Measurements from ENCODE around the gene HTRA1.
A peak's percentile ranks its signal among the peaks of the same experiment; 100 is the strongest.

The HTRA1 gene

GRCh38 chr10:122455376-122456079, 5.8 kb upstream of the HTRA1 start:
- Histone ChIP-seq H3K9me3 (ENCODE audit: insufficient read depth, low read depth, low read length) (no peaks in the 10 kb centered on the region), H3K27me3 (ENCODE audit: insufficient read depth, low read length) (peaks cover 27% of the 10 kb centered on the region), H3K4me1 (ENCODE audit: insufficient read depth, low read length) (peaks cover 10% of the 10 kb centered on the region), H3K9ac (ENCODE audit: low read depth, low read length) (no peak overlapping the region), H3K27ac (ENCODE audit: low read depth, low read length) (no peak overlapping the region), H3K4me3 (ENCODE audit: low read length) (no peak overlapping the region), H3K36me3 (ENCODE audit: insufficient read depth, low read length) (no peaks in the 10 kb centered on the region)
- 94% methylated on average over 10 of the region's 11 CpGs for WGBS

GRCh38 chr10:122457934-122458333, 3.4 kb upstream of the HTRA1 start:
- no peak overlapping the region for H3K9ac ChIP-seq (ENCODE audit: low read depth, low read length)
- no peak overlapping the region for H3K4me3 ChIP-seq (ENCODE audit: low read length)
- no peak overlapping the region for H3K27ac ChIP-seq (ENCODE audit: low read depth, low read length)
- H3K9me3 ChIP-seq (ENCODE audit: insufficient read depth, low read depth, low read length): no peaks in the 10 kb centered on the region
- H3K4me1 ChIP-seq (ENCODE audit: insufficient read depth, low read length): peaks cover 10% of the 10 kb centered on the region
- H3K36me3 ChIP-seq (ENCODE audit: insufficient read depth, low read length): no peaks in the 10 kb centered on the region
- peaks cover 50% of the 10 kb centered on the region for H3K27me3 ChIP-seq (ENCODE audit: insufficient read depth, low read length)
- WGBS: 94% methylated on average over 5 of the region's 5 CpGs

DNA sequence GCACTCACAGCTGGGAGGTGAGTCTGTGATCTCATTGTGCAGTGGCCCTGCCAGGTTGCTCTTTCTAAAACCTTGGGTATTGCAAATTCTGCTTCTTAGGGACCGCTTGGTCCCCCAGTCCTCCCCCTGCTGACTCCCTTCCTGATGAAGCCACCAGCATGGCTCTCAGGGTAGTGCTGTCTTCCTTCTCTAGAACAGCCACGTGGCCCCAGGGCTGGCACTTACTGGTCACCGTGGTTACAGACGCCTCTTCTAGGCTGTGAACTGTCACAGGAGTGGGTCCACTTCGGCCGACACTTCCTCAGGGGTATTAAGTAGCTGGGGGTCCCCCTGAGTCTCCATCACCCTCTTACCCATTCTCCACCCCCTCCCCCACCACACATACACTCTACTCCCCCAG, 2.7 kb upstream of the HTRA1 start:
- Histone ChIP-seq H3K4me1 (ENCODE audit: insufficient read depth, low read length) (peaks cover 10% of the 10 kb centered on the region), H3K27me3 (ENCODE audit: insufficient read depth, low read length) (peaks cover 58% of the 10 kb centered on the region), H3K4me3 (ENCODE audit: low read length) (no peak overlapping the region), H3K36me3 (ENCODE audit: insufficient read depth, low read length) (no peaks in the 10 kb centered on the region), H3K9ac (ENCODE audit: low read depth, low read length) (no peak overlapping the region), H3K27ac (ENCODE audit: low read depth, low read length) (no peak overlapping the region), H3K9me3 (ENCODE audit: insufficient read depth, low read depth, low read length) (no peaks in the 10 kb centered on the region)
- 82% methylated on average over 6 of the region's 6 CpGs for WGBS

DNA sequence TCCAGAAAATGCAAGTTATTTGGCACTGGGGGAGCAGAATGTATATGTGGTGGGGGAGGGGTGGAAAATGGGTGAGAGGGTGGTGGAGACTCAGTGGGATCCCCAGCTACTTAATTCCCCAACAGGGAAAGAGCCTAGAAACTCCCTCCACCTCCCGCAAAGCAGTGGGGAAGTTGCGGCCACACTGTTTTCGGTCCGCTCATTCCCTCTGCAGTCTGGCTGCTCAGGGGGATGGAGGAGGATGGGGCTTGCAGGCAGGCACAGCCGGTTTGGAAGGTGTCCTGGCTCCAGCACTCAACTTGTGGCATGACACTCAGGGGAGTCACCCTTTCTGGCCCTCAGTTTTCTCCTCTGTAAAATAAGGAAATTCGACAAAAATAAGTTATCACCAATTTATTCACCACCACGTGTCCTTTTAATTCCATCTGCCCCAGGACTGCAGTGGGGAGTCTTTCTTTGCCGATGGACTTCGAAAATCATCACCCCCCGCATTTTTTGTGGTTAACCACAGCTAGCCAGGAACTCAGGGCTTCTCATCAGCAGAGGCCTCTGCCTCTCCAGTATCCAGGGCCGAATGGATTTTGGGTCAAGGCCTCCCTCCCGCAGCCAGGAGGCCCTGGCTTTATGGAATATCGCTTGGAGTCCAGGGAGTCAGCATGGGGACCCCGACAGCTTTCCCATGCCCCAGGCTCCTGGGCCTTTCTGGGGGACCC, 1.6 kb upstream of the HTRA1 start:
- H3K9me3 ChIP-seq (ENCODE audit: insufficient read depth, low read depth, low read length): no peaks in the 10 kb centered on the region
- H3K27ac ChIP-seq (ENCODE audit: low read depth, low read length): no peak overlapping the region
- no peaks in the 10 kb centered on the region for H3K36me3 ChIP-seq (ENCODE audit: insufficient read depth, low read length)
- H3K4me1 ChIP-seq (ENCODE audit: insufficient read depth, low read length): peaks cover 10% of the 10 kb centered on the region
- H3K9ac ChIP-seq (ENCODE audit: low read depth, low read length): no peak overlapping the region
- H3K4me3 ChIP-seq (ENCODE audit: low read length): no peak overlapping the region
- peaks cover 68% of the 10 kb centered on the region for H3K27me3 ChIP-seq (ENCODE audit: insufficient read depth, low read length)
- WGBS: 63% methylated on average over 14 of the region's 14 CpGs

GRCh38 chr10:122460891-122461293, 461 bp upstream of the HTRA1 start:
- Histone ChIP-seq H3K4me3 (ENCODE audit: low read length) (peak overlapping the region; percentile 53), H3K4me1 (ENCODE audit: insufficient read depth, low read length) (peaks cover 10% of the 10 kb centered on the region), H3K36me3 (ENCODE audit: insufficient read depth, low read length) (no peaks in the 10 kb centered on the region), H3K27me3 (ENCODE audit: insufficient read depth, low read length) (peaks cover 80% of the 10 kb centered on the region), H3K27ac (ENCODE audit: low read depth, low read length) (no peak overlapping the region), H3K9me3 (ENCODE audit: insufficient read depth, low read depth, low read length) (no peaks in the 10 kb centered on the region), H3K9ac (ENCODE audit: low read depth, low read length) (no peak overlapping the region)
- 4% methylated on average over 40 of the region's 40 CpGs for WGBS

DNA sequence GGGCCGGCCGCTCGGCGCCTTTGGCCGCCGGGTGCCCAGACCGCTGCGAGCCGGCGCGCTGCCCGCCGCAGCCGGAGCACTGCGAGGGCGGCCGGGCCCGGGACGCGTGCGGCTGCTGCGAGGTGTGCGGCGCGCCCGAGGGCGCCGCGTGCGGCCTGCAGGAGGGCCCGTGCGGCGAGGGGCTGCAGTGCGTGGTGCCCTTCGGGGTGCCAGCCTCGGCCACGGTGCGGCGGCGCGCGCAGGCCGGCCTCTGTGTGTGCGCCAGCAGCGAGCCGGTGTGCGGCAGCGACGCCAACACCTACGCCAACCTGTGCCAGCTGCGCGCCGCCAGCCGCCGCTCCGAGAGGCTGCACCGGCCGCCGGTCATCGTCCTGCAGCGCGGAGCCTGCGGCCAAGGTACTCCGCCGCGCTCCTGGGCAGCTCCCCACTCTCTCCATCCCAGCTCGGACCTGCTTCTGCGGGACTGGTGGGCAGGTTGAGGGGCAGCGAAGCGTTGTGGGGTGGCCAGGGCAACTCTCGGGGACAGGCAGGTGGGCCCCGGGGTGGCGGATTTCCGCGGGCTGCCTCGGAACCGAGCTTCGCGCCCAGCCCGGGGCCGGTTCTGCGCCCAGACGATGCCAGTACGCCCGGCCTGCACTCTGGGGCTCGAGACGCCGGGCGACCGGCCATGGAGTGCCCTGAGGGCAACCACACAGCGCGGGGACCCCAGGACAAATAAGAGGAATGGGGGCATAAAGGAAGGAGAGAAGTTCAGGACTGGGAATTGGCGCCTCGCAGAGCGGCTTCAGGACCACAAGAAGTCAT, 578 bp downstream of the HTRA1 start:
- H3K9ac ChIP-seq (ENCODE audit: low read depth, low read length): no peak overlapping the region
- under 1% methylated on average over 95 of the region's 95 CpGs for WGBS
- no peaks in the 10 kb centered on the region for H3K9me3 ChIP-seq (ENCODE audit: insufficient read depth, low read depth, low read length)
- no peaks in the 10 kb centered on the region for H3K36me3 ChIP-seq (ENCODE audit: insufficient read depth, low read length)
- no peak overlapping the region for H3K27ac ChIP-seq (ENCODE audit: low read depth, low read length)
- H3K4me3 ChIP-seq (ENCODE audit: low read length): peak overlapping the region; percentile 49
- peaks cover 77% of the 10 kb centered on the region for H3K27me3 ChIP-seq (ENCODE audit: insufficient read depth, low read length)
- H3K4me1 ChIP-seq (ENCODE audit: insufficient read depth, low read length): peaks cover 10% of the 10 kb centered on the region

DNA sequence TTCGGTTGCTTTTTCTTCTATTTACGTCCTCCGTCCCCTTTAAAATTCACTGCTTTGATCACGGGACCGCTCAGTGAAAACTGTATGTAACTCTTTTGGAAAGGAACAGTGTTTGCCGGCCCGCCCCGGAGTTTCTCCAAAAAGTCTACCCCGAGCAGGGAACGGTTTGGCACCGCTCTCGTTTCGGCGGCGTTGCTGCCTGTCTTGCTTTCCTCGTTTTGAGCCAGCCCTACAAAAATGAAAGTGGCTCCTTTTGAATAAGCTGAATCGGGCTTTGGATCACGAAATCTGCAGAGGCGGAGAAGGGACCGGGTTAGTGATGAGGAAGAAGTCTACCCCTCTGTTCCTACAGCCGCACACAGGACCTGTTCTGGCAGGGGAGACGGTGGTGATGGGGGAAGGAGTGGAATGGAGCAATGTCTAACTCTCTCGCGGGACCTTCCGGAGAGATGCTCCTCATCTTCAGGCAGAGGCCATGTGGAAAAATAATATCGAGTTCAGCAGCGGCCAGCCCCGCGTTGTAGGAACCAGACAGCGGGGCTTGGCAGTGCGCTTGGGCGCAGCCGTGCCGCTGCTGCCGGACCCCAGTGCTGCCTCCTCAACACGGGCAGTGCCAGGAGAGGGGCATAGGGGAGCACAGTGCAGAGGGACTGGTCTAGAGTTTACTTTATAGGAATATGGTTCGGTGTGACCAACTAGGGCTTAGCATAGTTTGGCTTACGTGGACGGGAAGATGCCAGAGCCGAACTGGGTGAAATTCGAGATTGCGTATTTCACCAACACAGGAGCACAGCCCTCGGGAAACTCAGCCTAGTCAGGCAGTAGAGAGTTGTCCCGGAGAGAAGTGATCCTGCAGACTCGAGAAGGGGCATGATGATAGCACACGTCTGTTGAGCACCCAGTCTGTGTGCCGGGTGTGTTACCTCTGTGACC, 1.4 kb downstream of the HTRA1 start:
- H3K36me3 ChIP-seq (ENCODE audit: insufficient read depth, low read length): no peaks in the 10 kb centered on the region
- peaks cover 77% of the 10 kb centered on the region for H3K27me3 ChIP-seq (ENCODE audit: insufficient read depth, low read length)
- H3K4me3 ChIP-seq (ENCODE audit: low read length): peak overlapping the region; percentile 49
- H3K27ac ChIP-seq (ENCODE audit: low read depth, low read length): no peak overlapping the region
- peaks cover 10% of the 10 kb centered on the region for H3K4me1 ChIP-seq (ENCODE audit: insufficient read depth, low read length)
- H3K9me3 ChIP-seq (ENCODE audit: insufficient read depth, low read depth, low read length): no peaks in the 10 kb centered on the region
- 16% methylated on average over 47 of the region's 47 CpGs for WGBS
- 0 out of 2 replicates have a peak overlapping the region, but pooled peaks have one; percentile 1 for H3K9ac ChIP-seq (ENCODE audit: low read depth, low read length)

DNA sequence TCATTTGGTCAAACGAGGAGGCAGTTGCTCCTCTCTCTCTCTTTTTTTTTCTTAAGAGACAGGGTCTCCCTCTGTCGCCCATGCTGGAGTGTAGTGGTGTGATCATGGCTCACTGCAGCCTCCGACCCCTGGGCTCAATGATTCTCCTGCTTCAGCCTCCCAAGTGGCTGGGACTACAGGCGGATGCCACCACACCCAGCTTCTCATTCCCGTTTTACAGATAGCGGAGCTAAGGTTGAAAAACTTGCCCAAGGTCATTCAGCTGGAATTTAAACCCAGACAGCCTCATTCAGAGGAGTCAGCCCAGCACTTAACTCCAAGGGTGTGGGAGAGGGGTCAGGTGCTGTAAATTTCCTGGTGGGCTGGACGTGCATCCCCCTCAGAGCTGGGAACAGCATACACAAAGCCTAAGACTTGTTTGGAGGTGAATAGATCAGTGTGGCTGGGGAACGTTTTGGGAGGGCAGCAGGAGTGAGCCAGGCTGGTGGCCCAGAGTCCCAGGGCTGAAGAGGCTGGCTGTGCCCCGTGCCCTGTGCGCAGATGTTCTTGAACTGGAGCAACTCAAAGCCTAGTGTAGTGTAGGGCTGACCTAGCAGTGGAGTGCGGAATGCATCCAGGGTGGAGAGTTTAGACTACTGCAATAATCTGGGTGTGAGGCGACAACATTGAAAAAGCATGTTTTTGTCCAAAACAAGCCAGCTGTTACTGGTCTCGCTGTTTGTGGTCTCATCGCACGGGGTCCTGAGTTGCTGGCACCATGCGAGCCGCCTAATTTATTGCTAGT, 2.3 kb downstream of the HTRA1 start:
- Histone ChIP-seq H3K4me3 (ENCODE audit: low read length) (no peak overlapping the region), H3K9ac (ENCODE audit: low read depth, low read length) (no peak overlapping the region), H3K36me3 (ENCODE audit: insufficient read depth, low read length) (no peaks in the 10 kb centered on the region), H3K4me1 (ENCODE audit: insufficient read depth, low read length) (peaks cover 10% of the 10 kb centered on the region), H3K9me3 (ENCODE audit: insufficient read depth, low read depth, low read length) (no peaks in the 10 kb centered on the region), H3K27ac (ENCODE audit: low read depth, low read length) (no peak overlapping the region), H3K27me3 (ENCODE audit: insufficient read depth, low read length) (peaks cover 71% of the 10 kb centered on the region)
- WGBS: 86% methylated on average over 17 of the region's 17 CpGs

DNA sequence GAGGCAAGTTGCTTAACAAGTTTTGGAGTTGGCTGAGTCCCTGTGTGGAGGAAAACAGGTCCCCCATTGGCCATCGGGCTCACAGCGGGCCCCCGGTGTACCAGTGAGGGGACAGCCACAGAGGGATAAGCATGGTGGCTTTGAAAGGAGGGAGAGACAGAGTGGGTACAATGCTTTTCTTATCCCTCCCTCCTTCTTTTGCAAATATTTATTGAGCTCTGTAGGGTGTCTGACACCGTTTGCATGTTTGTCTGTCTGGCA, 2.8 kb downstream of the HTRA1 start:
- H3K4me1 ChIP-seq (ENCODE audit: insufficient read depth, low read length): peaks cover 10% of the 10 kb centered on the region
- H3K9me3 ChIP-seq (ENCODE audit: insufficient read depth, low read depth, low read length): no peaks in the 10 kb centered on the region
- no peak overlapping the region for H3K27ac ChIP-seq (ENCODE audit: low read depth, low read length)
- 85% methylated on average over 4 of the region's 4 CpGs for WGBS
- H3K9ac ChIP-seq (ENCODE audit: low read depth, low read length): no peak overlapping the region
- H3K36me3 ChIP-seq (ENCODE audit: insufficient read depth, low read length): no peaks in the 10 kb centered on the region
- H3K4me3 ChIP-seq (ENCODE audit: low read length): no peak overlapping the region
- peaks cover 66% of the 10 kb centered on the region for H3K27me3 ChIP-seq (ENCODE audit: insufficient read depth, low read length)

DNA sequence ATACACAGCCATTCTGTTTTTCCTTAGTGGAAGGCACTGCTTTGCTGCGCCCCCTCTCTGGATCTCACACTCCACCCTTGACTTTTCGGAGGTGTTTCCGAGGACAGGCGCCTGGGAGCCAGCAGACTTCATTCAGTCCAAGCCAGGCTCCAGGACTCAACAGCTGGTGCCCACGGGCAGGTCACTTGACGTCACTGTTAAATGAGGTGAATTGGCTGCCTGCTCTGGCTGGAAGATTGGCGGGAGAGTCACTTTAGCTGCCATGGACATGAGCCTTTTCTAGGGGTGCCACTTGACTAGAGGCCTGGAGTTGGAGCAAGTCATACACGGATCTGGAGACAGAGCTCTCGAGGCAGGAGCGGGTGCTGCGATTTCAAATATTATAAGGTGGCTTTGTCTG, 3.2 kb downstream of the HTRA1 start:
- H3K4me3 ChIP-seq (ENCODE audit: low read length): no peak overlapping the region
- H3K9me3 ChIP-seq (ENCODE audit: insufficient read depth, low read depth, low read length): no peaks in the 10 kb centered on the region
- H3K9ac ChIP-seq (ENCODE audit: low read depth, low read length): no peak overlapping the region
- H3K4me1 ChIP-seq (ENCODE audit: insufficient read depth, low read length): peaks cover 10% of the 10 kb centered on the region
- 93% methylated on average over 11 of the region's 11 CpGs for WGBS
- H3K27me3 ChIP-seq (ENCODE audit: insufficient read depth, low read length): peaks cover 62% of the 10 kb centered on the region
- H3K27ac ChIP-seq (ENCODE audit: low read depth, low read length): no peak overlapping the region
- no peaks in the 10 kb centered on the region for H3K36me3 ChIP-seq (ENCODE audit: insufficient read depth, low read length)
